B cell (primary cell): ENCODE data around the gene TBC1D22A.

Experiments used
- EZH2 ChIP-seq: IDR thresholded peaks from 2 replicates; pipeline ENCODE4 v1.6.1; 2012; ENCODE audit warnings: borderline replicate concordance, low read depth, mild to moderate bottlenecking, moderate library complexity, low read length; ENCODE audit not compliant: insufficient read depth, poor library complexity, severe bottlenecking
- TF ChIP-seq, protein P1 (sequence below): fragments of 200-600 bp; IDR thresholded peaks from one replicate; pipeline ENCODE4 v1.8.0; 2022; ENCODE audit warnings: antibody characterized with exemption, mild to moderate bottlenecking

DNA sequence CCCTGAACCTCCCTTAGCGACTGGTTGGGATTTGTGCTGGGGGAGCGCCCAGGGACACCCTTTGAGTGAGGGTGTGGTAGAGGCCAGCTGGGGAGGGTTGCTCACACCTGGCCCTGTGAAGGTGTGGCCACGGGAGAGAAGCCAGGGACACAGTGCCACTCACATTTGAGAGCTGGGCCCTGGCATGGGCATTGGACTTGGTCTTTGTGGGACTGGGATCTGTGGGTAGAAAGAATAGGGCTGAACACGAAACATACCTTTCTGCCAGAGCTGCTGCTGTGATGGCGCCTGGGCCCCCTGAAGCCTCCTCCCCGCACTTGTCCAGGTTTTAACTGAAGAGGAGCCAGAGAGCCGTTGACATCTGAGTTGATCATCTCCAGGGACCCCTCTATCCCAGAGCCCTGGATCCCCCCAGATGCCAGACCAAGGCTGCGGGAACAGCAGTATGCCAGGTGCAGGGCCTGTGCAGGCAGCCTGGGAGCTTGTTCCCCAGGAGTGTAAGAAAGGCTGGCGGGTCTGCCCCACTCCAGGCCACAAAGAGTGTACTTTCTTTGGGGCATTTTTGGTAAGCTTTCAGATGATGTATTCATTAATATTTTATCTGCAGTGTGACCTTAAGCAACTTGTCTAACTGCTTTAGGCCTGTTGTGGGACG, 284.1 kb downstream of the TBC1D22A start:
- no peak for TF ChIP-seq EZH2
- TF ChIP-seq, protein P1, sequence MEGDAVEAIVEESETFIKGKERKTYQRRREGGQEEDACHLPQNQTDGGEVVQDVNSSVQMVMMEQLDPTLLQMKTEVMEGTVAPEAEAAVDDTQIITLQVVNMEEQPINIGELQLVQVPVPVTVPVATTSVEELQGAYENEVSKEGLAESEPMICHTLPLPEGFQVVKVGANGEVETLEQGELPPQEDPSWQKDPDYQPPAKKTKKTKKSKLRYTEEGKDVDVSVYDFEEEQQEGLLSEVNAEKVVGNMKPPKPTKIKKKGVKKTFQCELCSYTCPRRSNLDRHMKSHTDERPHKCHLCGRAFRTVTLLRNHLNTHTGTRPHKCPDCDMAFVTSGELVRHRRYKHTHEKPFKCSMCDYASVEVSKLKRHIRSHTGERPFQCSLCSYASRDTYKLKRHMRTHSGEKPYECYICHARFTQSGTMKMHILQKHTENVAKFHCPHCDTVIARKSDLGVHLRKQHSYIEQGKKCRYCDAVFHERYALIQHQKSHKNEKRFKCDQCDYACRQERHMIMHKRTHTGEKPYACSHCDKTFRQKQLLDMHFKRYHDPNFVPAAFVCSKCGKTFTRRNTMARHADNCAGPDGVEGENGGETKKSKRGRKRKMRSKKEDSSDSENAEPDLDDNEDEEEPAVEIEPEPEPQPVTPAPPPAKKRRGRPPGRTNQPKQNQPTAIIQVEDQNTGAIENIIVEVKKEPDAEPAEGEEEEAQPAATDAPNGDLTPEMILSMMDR = no peak
